Measurements from ENCODE around the gene FLOT1. TPM values are rescaled to one million over a fixed set of nuclear protein-coding genes. Genes with fewer than 3 reads are reported as not detected.
A peak's percentile ranks its signal among the peaks of the same experiment; 100 is the strongest.

The FLOT1 gene
- total and polyA plus RNA-seq, 2 of the 13 experiments (the other 11 are each of a cell fraction or from before 2014, with no cell fraction given) = 82.3 to 130 TPM

DNA sequence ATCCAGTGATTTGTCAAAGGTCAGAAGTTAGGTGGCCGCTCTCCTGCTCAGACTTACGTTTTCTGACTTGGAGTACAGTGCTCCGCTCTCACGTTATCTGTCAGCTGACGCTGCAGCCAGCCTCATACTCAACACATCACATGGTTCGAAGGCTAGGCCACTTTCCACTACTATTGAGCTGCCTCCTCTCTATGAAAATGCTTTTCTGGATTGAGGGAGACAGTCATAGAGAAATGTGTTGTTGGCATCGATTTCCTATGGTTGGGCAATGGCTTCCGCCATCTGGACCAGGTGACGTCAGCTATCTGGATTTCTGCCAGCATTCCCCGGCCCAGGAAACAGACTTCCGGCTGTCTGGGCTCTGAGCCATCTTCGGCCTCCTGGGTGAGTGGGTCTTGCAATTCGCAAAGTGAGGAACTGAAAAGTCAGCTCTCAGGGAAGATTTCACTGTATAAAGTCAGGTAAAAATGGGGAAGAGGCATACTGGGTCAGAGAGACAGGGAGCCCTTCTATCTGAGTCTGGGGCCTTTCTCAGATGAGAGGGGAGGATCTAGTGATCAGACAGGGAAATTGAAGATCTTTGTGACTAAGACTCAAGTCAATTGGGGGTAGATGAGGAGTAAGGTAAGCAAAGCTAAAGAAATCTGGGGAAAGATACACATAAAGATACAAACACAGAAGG lies 39.4 kb upstream of the FLOT1 start (continued):
- TF ChIP-seq, protein P1, sequence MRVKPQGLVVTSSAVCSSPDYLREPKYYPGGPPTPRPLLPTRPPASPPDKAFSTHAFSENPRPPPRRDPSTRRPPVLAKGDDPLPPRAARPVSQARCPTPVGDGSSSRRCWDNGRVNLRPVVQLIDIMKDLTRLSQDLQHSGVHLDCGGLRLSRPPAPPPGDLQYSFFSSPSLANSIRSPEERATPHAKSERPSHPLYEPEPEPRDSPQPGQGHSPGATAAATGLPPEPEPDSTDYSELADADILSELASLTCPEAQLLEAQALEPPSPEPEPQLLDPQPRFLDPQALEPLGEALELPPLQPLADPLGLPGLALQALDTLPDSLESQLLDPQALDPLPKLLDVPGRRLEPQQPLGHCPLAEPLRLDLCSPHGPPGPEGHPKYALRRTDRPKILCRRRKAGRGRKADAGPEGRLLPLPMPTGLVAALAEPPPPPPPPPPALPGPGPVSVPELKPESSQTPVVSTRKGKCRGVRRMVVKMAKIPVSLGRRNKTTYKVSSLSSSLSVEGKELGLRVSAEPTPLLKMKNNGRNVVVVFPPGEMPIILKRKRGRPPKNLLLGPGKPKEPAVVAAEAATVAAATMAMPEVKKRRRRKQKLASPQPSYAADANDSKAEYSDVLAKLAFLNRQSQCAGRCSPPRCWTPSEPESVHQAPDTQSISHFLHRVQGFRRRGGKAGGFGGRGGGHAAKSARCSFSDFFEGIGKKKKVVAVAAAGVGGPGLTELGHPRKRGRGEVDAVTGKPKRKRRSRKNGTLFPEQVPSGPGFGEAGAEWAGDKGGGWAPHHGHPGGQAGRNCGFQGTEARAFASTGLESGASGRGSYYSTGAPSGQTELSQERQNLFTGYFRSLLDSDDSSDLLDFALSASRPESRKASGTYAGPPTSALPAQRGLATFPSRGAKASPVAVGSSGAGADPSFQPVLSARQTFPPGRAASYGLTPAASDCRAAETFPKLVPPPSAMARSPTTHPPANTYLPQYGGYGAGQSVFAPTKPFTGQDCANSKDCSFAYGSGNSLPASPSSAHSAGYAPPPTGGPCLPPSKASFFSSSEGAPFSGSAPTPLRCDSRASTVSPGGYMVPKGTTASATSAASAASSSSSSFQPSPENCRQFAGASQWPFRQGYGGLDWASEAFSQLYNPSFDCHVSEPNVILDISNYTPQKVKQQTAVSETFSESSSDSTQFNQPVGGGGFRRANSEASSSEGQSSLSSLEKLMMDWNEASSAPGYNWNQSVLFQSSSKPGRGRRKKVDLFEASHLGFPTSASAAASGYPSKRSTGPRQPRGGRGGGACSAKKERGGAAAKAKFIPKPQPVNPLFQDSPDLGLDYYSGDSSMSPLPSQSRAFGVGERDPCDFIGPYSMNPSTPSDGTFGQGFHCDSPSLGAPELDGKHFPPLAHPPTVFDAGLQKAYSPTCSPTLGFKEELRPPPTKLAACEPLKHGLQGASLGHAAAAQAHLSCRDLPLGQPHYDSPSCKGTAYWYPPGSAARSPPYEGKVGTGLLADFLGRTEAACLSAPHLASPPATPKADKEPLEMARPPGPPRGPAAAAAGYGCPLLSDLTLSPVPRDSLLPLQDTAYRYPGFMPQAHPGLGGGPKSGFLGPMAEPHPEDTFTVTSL (CRISPR knock-in tag; IDR thresholded peaks at IDR 0.05; ENCODE audit: borderline replicate concordance) = peak; percentile 94
- TF ChIP-seq ZBTB3 (CRISPR knock-in tag; IDR thresholded peaks at IDR 0.05; ENCODE audit: borderline replicate concordance, low read depth) (peak; percentile 84), ZNF292 (CRISPR knock-in tag; IDR thresholded peaks at IDR 0.05; ENCODE audit: borderline replicate concordance, low read depth) (no peak; the same call in 1 of the 2 replicates), ZNF652 (CRISPR knock-in tag; IDR thresholded peaks at IDR 0.05; ENCODE audit: borderline replicate concordance, low read depth) (peak; percentile 65; the same call in 1 of the 2 replicates), NCOA2 (CRISPR knock-in tag; IDR thresholded peaks at IDR 0.05) (peak; percentile 86), ZNF780A (CRISPR knock-in tag; IDR thresholded peaks at IDR 0.05) (0 out of 2 replicates have a peak, but pooled peaks have one; percentile 19), ZNF558 (CRISPR knock-in tag; IDR thresholded peaks at IDR 0.05; ENCODE audit: borderline replicate concordance) (peak; percentile 76; the same call in 1 of the 2 replicates), SNAI1 (CRISPR knock-in tag; IDR thresholded peaks at IDR 0.05; ENCODE audit: borderline replicate concordance) (no peak), FOXK1 (CRISPR knock-in tag; IDR thresholded peaks at IDR 0.05; ENCODE audit: borderline replicate concordance, low read depth) (peak; percentile 98), SNRNP70 (IDR thresholded peaks at IDR 0.05; ENCODE audit: low read depth, low read length) (no peak), KAT2B (IDR thresholded peaks at IDR 0.05; ENCODE audit: borderline replicate concordance, low read depth, low read length) (peak; percentile 91), SOX5 (CRISPR knock-in tag; IDR thresholded peaks at IDR 0.05; ENCODE audit: borderline replicate concordance) (peak; percentile 92)
- TF ChIP-seq, protein P2, sequence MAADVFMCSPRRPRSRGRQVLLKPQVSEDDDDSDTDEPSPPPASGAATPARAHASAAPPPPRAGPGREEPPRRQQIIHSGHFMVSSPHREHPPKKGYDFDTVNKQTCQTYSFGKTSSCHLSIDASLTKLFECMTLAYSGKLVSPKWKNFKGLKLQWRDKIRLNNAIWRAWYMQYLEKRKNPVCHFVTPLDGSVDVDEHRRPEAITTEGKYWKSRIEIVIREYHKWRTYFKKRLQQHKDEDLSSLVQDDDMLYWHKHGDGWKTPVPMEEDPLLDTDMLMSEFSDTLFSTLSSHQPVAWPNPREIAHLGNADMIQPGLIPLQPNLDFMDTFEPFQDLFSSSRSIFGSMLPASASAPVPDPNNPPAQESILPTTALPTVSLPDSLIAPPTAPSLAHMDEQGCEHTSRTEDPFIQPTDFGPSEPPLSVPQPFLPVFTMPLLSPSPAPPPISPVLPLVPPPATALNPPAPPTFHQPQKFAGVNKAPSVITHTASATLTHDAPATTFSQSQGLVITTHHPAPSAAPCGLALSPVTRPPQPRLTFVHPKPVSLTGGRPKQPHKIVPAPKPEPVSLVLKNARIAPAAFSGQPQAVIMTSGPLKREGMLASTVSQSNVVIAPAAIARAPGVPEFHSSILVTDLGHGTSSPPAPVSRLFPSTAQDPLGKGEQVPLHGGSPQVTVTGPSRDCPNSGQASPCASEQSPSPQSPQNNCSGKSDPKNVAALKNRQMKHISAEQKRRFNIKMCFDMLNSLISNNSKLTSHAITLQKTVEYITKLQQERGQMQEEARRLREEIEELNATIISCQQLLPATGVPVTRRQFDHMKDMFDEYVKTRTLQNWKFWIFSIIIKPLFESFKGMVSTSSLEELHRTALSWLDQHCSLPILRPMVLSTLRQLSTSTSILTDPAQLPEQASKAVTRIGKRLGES (CRISPR knock-in tag; IDR thresholded peaks at IDR 0.05; ENCODE audit: borderline replicate concordance) = peak; percentile 60; the same call in 1 of the 2 replicates
- TF ChIP-seq, protein P3, sequence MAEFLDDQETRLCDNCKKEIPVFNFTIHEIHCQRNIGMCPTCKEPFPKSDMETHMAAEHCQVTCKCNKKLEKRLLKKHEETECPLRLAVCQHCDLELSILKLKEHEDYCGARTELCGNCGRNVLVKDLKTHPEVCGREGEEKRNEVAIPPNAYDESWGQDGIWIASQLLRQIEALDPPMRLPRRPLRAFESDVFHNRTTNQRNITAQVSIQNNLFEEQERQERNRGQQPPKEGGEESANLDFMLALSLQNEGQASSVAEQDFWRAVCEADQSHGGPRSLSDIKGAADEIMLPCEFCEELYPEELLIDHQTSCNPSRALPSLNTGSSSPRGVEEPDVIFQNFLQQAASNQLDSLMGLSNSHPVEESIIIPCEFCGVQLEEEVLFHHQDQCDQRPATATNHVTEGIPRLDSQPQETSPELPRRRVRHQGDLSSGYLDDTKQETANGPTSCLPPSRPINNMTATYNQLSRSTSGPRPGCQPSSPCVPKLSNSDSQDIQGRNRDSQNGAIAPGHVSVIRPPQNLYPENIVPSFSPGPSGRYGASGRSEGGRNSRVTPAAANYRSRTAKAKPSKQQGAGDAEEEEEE (CRISPR knock-in tag; IDR thresholded peaks at IDR 0.05; ENCODE audit: borderline replicate concordance) = peak; percentile 88; the same call in 1 of the 2 replicates
- TF ChIP-seq, protein P4, sequence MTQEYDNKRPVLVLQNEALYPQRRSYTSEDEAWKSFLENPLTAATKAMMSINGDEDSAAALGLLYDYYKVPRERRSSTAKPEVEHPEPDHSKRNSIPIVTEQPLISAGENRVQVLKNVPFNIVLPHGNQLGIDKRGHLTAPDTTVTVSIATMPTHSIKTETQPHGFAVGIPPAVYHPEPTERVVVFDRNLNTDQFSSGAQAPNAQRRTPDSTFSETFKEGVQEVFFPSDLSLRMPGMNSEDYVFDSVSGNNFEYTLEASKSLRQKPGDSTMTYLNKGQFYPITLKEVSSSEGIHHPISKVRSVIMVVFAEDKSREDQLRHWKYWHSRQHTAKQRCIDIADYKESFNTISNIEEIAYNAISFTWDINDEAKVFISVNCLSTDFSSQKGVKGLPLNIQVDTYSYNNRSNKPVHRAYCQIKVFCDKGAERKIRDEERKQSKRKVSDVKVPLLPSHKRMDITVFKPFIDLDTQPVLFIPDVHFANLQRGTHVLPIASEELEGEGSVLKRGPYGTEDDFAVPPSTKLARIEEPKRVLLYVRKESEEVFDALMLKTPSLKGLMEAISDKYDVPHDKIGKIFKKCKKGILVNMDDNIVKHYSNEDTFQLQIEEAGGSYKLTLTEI (CRISPR knock-in tag; conservative IDR thresholded peaks at IDR 0.05) = no peak
